GM12878 (cell line): ENCODE data around the gene RENBP. TPM values are rescaled to one million over a fixed set of nuclear protein-coding genes. Genes with fewer than 3 reads are reported as not detected.
A peak's percentile ranks its signal among the peaks of the same experiment; 100 is the strongest.

Experiments
- ATAC-seq: fragments of 200-7000 bp; cut with Tn5 transposase; 3 replicates; pipeline ENCODE4 v1.9.1; 2020; ENCODE audit warnings: mild to moderate bottlenecking, moderate library complexity
- BruUV-seq: library from RNA; stranded (reverse); fragments of 400-500 nt; replicated peaks from 2 replicates; lab custom pipeline; 2021; lab: Mats Ljungman, UMichigan
- CTCF ChIA-PET: fragments of 300-600 bp; sonication (Branson Sonifier 250); formaldehyde crosslinking; extraction: SDS; loops from one replicate; lab custom pipeline; 2021; ENCODE audit warnings: inconsistent platforms; lab: Yijun Ruan, JAX
- POLR2A ChIA-PET: fragments of 350-600 bp; formaldehyde crosslinking; extraction: SDS; loops from one replicate; lab custom pipeline; 2021; ENCODE audit warnings: inconsistent platforms; lab: Charles Lee
- RAD21 ChIA-PET: fragments of 300-600 bp; sonication (Branson Sonifier 250); formaldehyde crosslinking; loops from one replicate; lab custom pipeline; 2023; ENCODE audit warnings: antibody characterized with exemption; ENCODE audit not compliant: unreplicated experiment; lab: Charles Lee
- SMC1A ChIA-PET: fragments of 300-600 bp; sonication (Branson Sonifier 250); formaldehyde crosslinking; loops from one replicate; lab custom pipeline; 2023; ENCODE audit not compliant: unreplicated experiment, uncharacterized antibody; lab: Charles Lee
- DNase-seq: peaks from one replicate; pipeline ENCODE4 v3.0.0-alpha.2; 2011; ENCODE audit warnings: low read depth, low spot score
- FAIRE-seq: peaks from 3 replicates; lab custom pipeline; 2011; peaks lifted over from hg19 to GRCh38; lab: Jason Lieb, UNC
- H2AFZ ChIP-seq: 2 replicates; pipeline ENCODE4 v1.6.0; 2011; ENCODE audit warnings: low read depth, low read length, control low read depth; ENCODE audit not compliant: control insufficient read depth
- H3K27ac ChIP-seq: 2 replicates; pipeline ENCODE4 v1.5.1; 2011; ENCODE audit warnings: control low read depth; ENCODE audit not compliant: control insufficient read depth, insufficient read depth
- H3K27me3 ChIP-seq, 2 experiments: replicated peaks in 1 of 2; 2 replicates each; pipeline versions ENCODE4 v1.6.0 to v1.6.1; 2011; ENCODE audit warnings: low read length in 1 of 2; ENCODE audit not compliant: control insufficient read depth in 2 of 2, insufficient read depth in 2 of 2
- H3K36me3 ChIP-seq, 2 experiments: 2 replicates each; pipeline ENCODE4 v1.5.1; 2011; ENCODE audit warnings: low read length in 1 of 2; ENCODE audit not compliant: control insufficient read depth in 2 of 2, insufficient read depth in 2 of 2
- H3K4me1 ChIP-seq: 2 replicates; pipeline ENCODE4 v1.6.1; 2011; ENCODE audit warnings: mild to moderate bottlenecking, low read length, moderate library complexity, mixed read lengths; ENCODE audit not compliant: control insufficient read depth, insufficient read depth
- H3K4me2 ChIP-seq: 2 replicates; pipeline ENCODE4 v1.6.0; 2011; ENCODE audit warnings: control low read depth; ENCODE audit not compliant: control insufficient read depth, insufficient read depth
- H3K4me3 ChIP-seq: fragments of 200-600 bp; sonication (generic); 2 replicates; pipeline ENCODE4 v1.5.1; 2016
- H3K79me2 ChIP-seq: 2 replicates; pipeline ENCODE4 v1.6.0; 2011; ENCODE audit warnings: low read length; ENCODE audit not compliant: control insufficient read depth, insufficient read depth
- H3K9ac ChIP-seq: 2 replicates; pipeline ENCODE4 v1.8.0; 2011; ENCODE audit warnings: low read length, control low read depth, mixed read lengths; ENCODE audit not compliant: control insufficient read depth, insufficient read depth
- H3K9me3 ChIP-seq: replicated peaks from 3 replicates; pipeline ENCODE4 v1.5.1; 2011; ENCODE audit warnings: mild to moderate bottlenecking, low read length; ENCODE audit not compliant: control insufficient read depth, insufficient read depth
- H4K20me1 ChIP-seq: 2 replicates; pipeline ENCODE4 v1.6.0; 2011; ENCODE audit not compliant: control insufficient read depth, insufficient read depth
- ASH2L ChIP-seq: fragments of 300-600, 200-600 bp; sonication (generic); IDR thresholded peaks from 2 replicates; pipeline ENCODE4 v1.6.1; 2017; ENCODE audit warnings: low read depth, mild to moderate bottlenecking, borderline replicate concordance
- ESRRA ChIP-seq: IDR thresholded peaks from 2 replicates; pipeline ENCODE4 v1.6.1; 2012; ENCODE audit warnings: mild to moderate bottlenecking, low read length, improper control_type of control experiment
- HDAC6 ChIP-seq: fragments of 200-600 bp; sonication (generic); IDR thresholded peaks from one replicate; pipeline ENCODE4 v1.8.0; 2017; ENCODE audit warnings: antibody characterized with exemption; ENCODE audit not compliant: unreplicated experiment
- KLF5 ChIP-seq: fragments of 450-650 bp; IDR thresholded peaks from 2 replicates; pipeline ENCODE4 v1.6.1; 2014; ENCODE audit warnings: mild to moderate bottlenecking; ENCODE audit not compliant: partially characterized antibody
- MLLT1 ChIP-seq: fragments of 450-650 bp; IDR thresholded peaks from 2 replicates; pipeline ENCODE4 v1.6.1; 2016; ENCODE audit warnings: mild to moderate bottlenecking
- MXI1 ChIP-seq: fragments of 150-350 bp; IDR thresholded peaks from 2 replicates; pipeline ENCODE4 v1.6.1; 2011; ENCODE audit warnings: low read depth, mild to moderate bottlenecking, inconsistent platforms, low read length, improper control_type of control experiment
- SIN3A ChIP-seq: IDR thresholded peaks from 2 replicates; pipeline ENCODE4 v1.6.1; 2012; ENCODE audit warnings: low read depth, low read length, improper control_type of control experiment
- SIX5 ChIP-seq: IDR thresholded peaks from 2 replicates; pipeline ENCODE4 v1.6.1; 2011; ENCODE audit warnings: mild to moderate bottlenecking, low read depth, low read length, moderate library complexity; ENCODE audit not compliant: severe bottlenecking
- WGBS: methylation state at CpG from one replicate; pipeline ENCODE4 v1.1.6; 2016; ENCODE audit warnings: low lambda C conversion rate; ENCODE audit not compliant: insufficient replicate concordance, insufficient coverage; ENCODE audit errors: missing lambda C conversion rate; 5-methylcytosine and 5-hydroxymethylcytosine counted together
- in situ Hi-C: fragments of 300-500 bp; cut with MboI; formaldehyde crosslinking; loops from 9 replicates; pipeline ENCODE4 v1.14.3; 2018; ENCODE audit warnings: mixed read lengths
- intact Hi-C: fragments of 100-400 bp; cut with micrococcal nuclease; formaldehyde crosslinking; loops from one replicate; pipeline ENCODE4 v1.14.2; 2022; ENCODE audit not compliant: unreplicated experiment
- polyA plus RNA-seq, 11 experiments: library from polyadenylated mRNA; depleted of rRNA in 4 of 11; unstranded in 6 of 11; stranded (reverse) in 5 of 11; fragments of >200 nt; fragmentation: Nextera tagmentation in 4 of 11; fragmentation: Illumina TruSeq in 1 of 11; extraction: Ambion mirVana in 4 of 11; extraction: Trizol in 1 of 11; gene quantifications; 1 replicate in 1 of 11; 2 replicates in 10 of 11; pipeline versions ENCODE4 v1.2.1 to v1.2.3, GENCODE V29; 2011 to 2016; ENCODE audit warnings: inconsistent platforms in 2 of 11, missing spikeins in 2 of 11, low read depth in 1 of 11
- total RNA-seq, 4 experiments: library from RNA; depleted of rRNA in 3 of 4; stranded (reverse); fragments of >200 nt in 3 of 4; fragmentation: Illumina TruSeq in 1 of 4; extraction: Trizol in 1 of 4; gene quantifications; 2 replicates each; pipeline versions ENCODE4 v1.2.1 to v1.2.3, GENCODE V29; 2013 to 2021

The RENBP gene
- total and polyA plus RNA-seq, 10 of the 15 experiments (the other 5 are each of a cell fraction or from before 2014, with no cell fraction given), result 0.36 to 4.9 (median 1.8) TPM; not detected in 3

- CTCF ChIA-PET, result interaction anchor here (0.9 to 8.7 kb wide), 4 partner anchors 19 to 105 kb away, joined by 3 to 172 read pairs (median 22); partner anchors contain the start of gene ARHGAP4
- Histone ChIP-seq H3K9me3 (no peaks in the 10 kb centered on the region), H3K27ac (no peak overlapping the region), H2AFZ (peak overlapping the region; percentile 60), H3K4me3 (peak overlapping the region; percentile 47; the same call in 1 of the 2 replicates), H3K36me3 (peaks cover 0 to 10% of the 10 kb centered on the region in 2 experiments; a peak in 3 of 4 replicates), H3K27me3 (no peaks in the 10 kb centered on the region), H3K9ac (no peak overlapping the region; the same call in 1 of the 2 replicates), H3K79me2 (no peaks in the 10 kb centered on the region), H3K4me2 (peak overlapping the region; percentile 68), H4K20me1 (no peaks in the 10 kb centered on the region), H3K4me1 (no peaks in the 10 kb centered on the region)
- SMC1A ChIA-PET, result interaction anchor here (0.9 to 6.5 kb wide), 3 partner anchors 20 to 36 kb away, joined by 3 to 61 read pairs (median 4); partner anchors contain the start of gene ARHGAP4
- BruUV-seq, result no TSS peak
- 51% methylated on average over 6 of the region's 6 CpGs for WGBS
- no peak for DNase-seq
- intact Hi-C loops, result loop anchor here (5.0 kb wide), 1 partner anchor 987 kb away; no protein-coding TSS in a partner anchor
- ATAC-seq, result peak; percentile 22
- in situ Hi-C loops, result no loop called here
- no peak for FAIRE-seq
- RAD21 ChIA-PET, result interaction anchor here (0.7 to 4.6 kb wide), 4 partner anchors 16 to 68 kb away, joined by 3 to 59 read pairs (median 3); partner anchors contain the start of gene ARHGAP4
- POLR2A ChIA-PET, result interaction anchor here (0.6 to 2.0 kb wide), 6 partner anchors 16 to 104 kb away, joined by 3 to 9 read pairs (median 4); partner anchors contain the start of gene ARHGAP4
- TF ChIP-seq SIN3A (no peak), ESRRA (no peak), MXI1 (no peak), MLLT1 (no peak), SIX5 (no peak), KLF5 (no peak), ASH2L (no peak), HDAC6 (no peak)
These were observed 332 bp upstream of the RENBP start for GRCh38 chrX:153944800-153945150.
